GM12878 (cell line): ENCODE measurements around the gene FMC1. TPM values are rescaled to one million over a fixed set of nuclear protein-coding genes. Genes with fewer than 3 reads are reported as not detected.
A peak's percentile ranks its signal among the peaks of the same experiment; 100 is the strongest.

Experiments
- ATAC-seq: fragments of 200-7000 bp; cut with Tn5 transposase; 3 replicates; pipeline ENCODE4 v1.9.1; 2020; ENCODE audit warnings: mild to moderate bottlenecking, moderate library complexity
- BruUV-seq: library from RNA; stranded (reverse); fragments of 400-500 nt; replicated peaks from 2 replicates; lab custom pipeline; 2021; lab: Mats Ljungman, UMichigan
- CTCF ChIA-PET: fragments of 300-600 bp; sonication (Branson Sonifier 250); formaldehyde crosslinking; extraction: SDS; loops from one replicate; lab custom pipeline; 2021; ENCODE audit warnings: inconsistent platforms; lab: Yijun Ruan, JAX
- POLR2A ChIA-PET: fragments of 350-600 bp; formaldehyde crosslinking; extraction: SDS; loops from one replicate; lab custom pipeline; 2021; ENCODE audit warnings: inconsistent platforms; lab: Charles Lee
- RAD21 ChIA-PET: fragments of 300-600 bp; sonication (Branson Sonifier 250); formaldehyde crosslinking; loops from one replicate; lab custom pipeline; 2023; ENCODE audit warnings: antibody characterized with exemption; ENCODE audit not compliant: unreplicated experiment; lab: Charles Lee
- SMC1A ChIA-PET: fragments of 300-600 bp; sonication (Branson Sonifier 250); formaldehyde crosslinking; loops from one replicate; lab custom pipeline; 2023; ENCODE audit not compliant: unreplicated experiment, uncharacterized antibody; lab: Charles Lee
- DNase-seq: peaks from one replicate; pipeline ENCODE4 v3.0.0-alpha.2; 2011; ENCODE audit warnings: low read depth, low spot score
- FAIRE-seq: peaks from 3 replicates; lab custom pipeline; 2011; peaks lifted over from hg19 to GRCh38; lab: Jason Lieb, UNC
- H2AFZ ChIP-seq: 2 replicates; pipeline ENCODE4 v1.6.0; 2011; ENCODE audit warnings: low read depth, low read length, control low read depth; ENCODE audit not compliant: control insufficient read depth
- H3K27ac ChIP-seq: 2 replicates; pipeline ENCODE4 v1.5.1; 2011; ENCODE audit warnings: control low read depth; ENCODE audit not compliant: control insufficient read depth, insufficient read depth
- H3K27me3 ChIP-seq, 2 experiments: replicated peaks in 1 of 2; 2 replicates each; pipeline versions ENCODE4 v1.6.0 to v1.6.1; 2011; ENCODE audit warnings: low read length in 1 of 2; ENCODE audit not compliant: control insufficient read depth in 2 of 2, insufficient read depth in 2 of 2
- H3K36me3 ChIP-seq, 2 experiments: 2 replicates each; pipeline ENCODE4 v1.5.1; 2011; ENCODE audit warnings: low read length in 1 of 2; ENCODE audit not compliant: control insufficient read depth in 2 of 2, insufficient read depth in 2 of 2
- H3K4me1 ChIP-seq: 2 replicates; pipeline ENCODE4 v1.6.1; 2011; ENCODE audit warnings: mild to moderate bottlenecking, low read length, moderate library complexity, mixed read lengths; ENCODE audit not compliant: control insufficient read depth, insufficient read depth
- H3K4me2 ChIP-seq: 2 replicates; pipeline ENCODE4 v1.6.0; 2011; ENCODE audit warnings: control low read depth; ENCODE audit not compliant: control insufficient read depth, insufficient read depth
- H3K4me3 ChIP-seq: fragments of 200-600 bp; sonication (generic); 2 replicates; pipeline ENCODE4 v1.5.1; 2016
- H3K79me2 ChIP-seq: 2 replicates; pipeline ENCODE4 v1.6.0; 2011; ENCODE audit warnings: low read length; ENCODE audit not compliant: control insufficient read depth, insufficient read depth
- H3K9ac ChIP-seq: 2 replicates; pipeline ENCODE4 v1.8.0; 2011; ENCODE audit warnings: low read length, control low read depth, mixed read lengths; ENCODE audit not compliant: control insufficient read depth, insufficient read depth
- H3K9me3 ChIP-seq: replicated peaks from 3 replicates; pipeline ENCODE4 v1.5.1; 2011; ENCODE audit warnings: mild to moderate bottlenecking, low read length; ENCODE audit not compliant: control insufficient read depth, insufficient read depth
- H4K20me1 ChIP-seq: 2 replicates; pipeline ENCODE4 v1.6.0; 2011; ENCODE audit not compliant: control insufficient read depth, insufficient read depth
- CHD2 ChIP-seq: IDR thresholded peaks from 2 replicates; pipeline ENCODE4 v1.6.1; 2011; ENCODE audit warnings: low read depth, low read length, improper control_type of control experiment, borderline replicate concordance
- DPF2 ChIP-seq: fragments of 450-650 bp; IDR thresholded peaks from 2 replicates; pipeline ENCODE4 v1.6.1; 2017; ENCODE audit warnings: mild to moderate bottlenecking
- ETV6 ChIP-seq, 2 experiments: fragments of 450-650 bp in 1 of 2; IDR thresholded peaks in 1 of 2; conservative IDR thresholded peaks in 1 of 2; 2 replicates each; pipeline ENCODE4 v1.6.1; 2014; ENCODE audit warnings: antibody characterized with exemption in 1 of 2, borderline replicate concordance in 1 of 2, low read depth in 1 of 2, mild to moderate bottlenecking in 1 of 2, moderate library complexity in 1 of 2
- HCFC1 ChIP-seq: fragments of 150-350 bp; IDR thresholded peaks from 2 replicates; pipeline ENCODE4 v1.6.1; 2014; ENCODE audit warnings: low read length
- HSF1 ChIP-seq: fragments of 150-350 bp; IDR thresholded peaks from 2 replicates; pipeline ENCODE4 v1.6.1; 2014; ENCODE audit warnings: mild to moderate bottlenecking, low read depth, low read length
- IKZF1 ChIP-seq: fragments of 450-650 bp; conservative IDR thresholded peaks from 2 replicates; pipeline ENCODE4 v1.6.1; 2017; ENCODE audit warnings: antibody characterized with exemption, mild to moderate bottlenecking
- KAT2A ChIP-seq: conservative IDR thresholded peaks from 2 replicates; pipeline ENCODE4 v1.6.1; 2011; ENCODE audit warnings: low read depth, low read length; ENCODE audit not compliant: control insufficient read depth
- NFIC ChIP-seq: IDR thresholded peaks from 2 replicates; pipeline ENCODE4 v1.6.1; 2012; ENCODE audit warnings: low read depth, mild to moderate bottlenecking, inconsistent platforms, low read length, moderate library complexity
- PML ChIP-seq: IDR thresholded peaks from 2 replicates; pipeline ENCODE4 v1.6.1; 2012; ENCODE audit warnings: low read length, inconsistent platforms
- SIX5 ChIP-seq: IDR thresholded peaks from 2 replicates; pipeline ENCODE4 v1.6.1; 2011; ENCODE audit warnings: mild to moderate bottlenecking, low read depth, low read length, moderate library complexity; ENCODE audit not compliant: severe bottlenecking
- SMARCA5 ChIP-seq: fragments of 450-650 bp; IDR thresholded peaks from 2 replicates; pipeline ENCODE4 v1.6.1; 2017; ENCODE audit warnings: mild to moderate bottlenecking
- TAF1 ChIP-seq: IDR thresholded peaks from 2 replicates; pipeline ENCODE4 v1.6.1; 2011; ENCODE audit warnings: mild to moderate bottlenecking, low read depth, low read length, borderline replicate concordance
- TARDBP ChIP-seq: IDR thresholded peaks from 2 replicates; pipeline ENCODE4 v1.6.1; 2016; ENCODE audit warnings: borderline replicate concordance
- WRNIP1 ChIP-seq: IDR thresholded peaks from 2 replicates; pipeline ENCODE4 v1.6.1; 2011; ENCODE audit warnings: low read depth, low read length, improper control_type of control experiment, borderline replicate concordance
- WGBS: methylation state at CpG from one replicate; pipeline ENCODE4 v1.1.6; 2016; ENCODE audit warnings: low lambda C conversion rate; ENCODE audit not compliant: insufficient replicate concordance, insufficient coverage; ENCODE audit errors: missing lambda C conversion rate; 5-methylcytosine and 5-hydroxymethylcytosine counted together
- in situ Hi-C: fragments of 300-500 bp; cut with MboI; formaldehyde crosslinking; loops from 9 replicates; pipeline ENCODE4 v1.14.3; 2018; ENCODE audit warnings: mixed read lengths
- intact Hi-C: fragments of 100-400 bp; cut with micrococcal nuclease; formaldehyde crosslinking; loops from one replicate; pipeline ENCODE4 v1.14.2; 2022; ENCODE audit not compliant: unreplicated experiment
- polyA plus RNA-seq, 11 experiments: library from polyadenylated mRNA; depleted of rRNA in 4 of 11; unstranded in 6 of 11; stranded (reverse) in 5 of 11; fragments of >200 nt; fragmentation: Nextera tagmentation in 4 of 11; fragmentation: Illumina TruSeq in 1 of 11; extraction: Ambion mirVana in 4 of 11; extraction: Trizol in 1 of 11; gene quantifications; 1 replicate in 1 of 11; 2 replicates in 10 of 11; pipeline versions ENCODE4 v1.2.1 to v1.2.3, GENCODE V29; 2011 to 2016; ENCODE audit warnings: inconsistent platforms in 2 of 11, missing spikeins in 2 of 11, low read depth in 1 of 11
- total RNA-seq, 4 experiments: library from RNA; depleted of rRNA in 3 of 4; stranded (reverse); fragments of >200 nt in 3 of 4; fragmentation: Illumina TruSeq in 1 of 4; extraction: Trizol in 1 of 4; gene quantifications; 2 replicates each; pipeline versions ENCODE4 v1.2.1 to v1.2.3, GENCODE V29; 2013 to 2021

FMC1 gene
- total and polyA plus RNA-seq, 10 of the 15 experiments (the other 5 are each of a cell fraction or from before 2014, with no cell fraction given) = 4.2 to 60.4 (median 15.6) TPM

GRCh38 chr7:139358541-139359365 is 17.6 kb downstream of the FMC1 start (continued):
- 0 out of 2 replicates have a peak, but pooled peaks have one; percentile 41 for TF ChIP-seq NFIC

- H3K9ac ChIP-seq = peak within 1 kb of the TSS; percentile 100
- peak within 1 kb of the TSS; percentile 98 for H3K27ac ChIP-seq
- ATAC-seq (peak; percentile 84), FAIRE-seq (peak; percentile 72), DNase-seq (peak; percentile 94)
- peak within 1 kb of the TSS; percentile 76 for H3K4me2 ChIP-seq
- peaks cover 0 to 2% of the 10 kb centered on the region in 2 experiments; a peak in 3 of 4 replicates for H3K36me3 ChIP-seq
- in situ Hi-C loops (loop anchor here (5.0 to 25.0 kb wide), 2 partner anchors 247 to 1553 kb away; partner anchors contain the start of gene BRAF), intact Hi-C loops (loop anchor here (1.0 to 5.0 kb wide), 3 partner anchors 19 to 252 kb away; partner anchors contain the start of gene ZC3HAV1)
- no TSS peak for BruUV-seq
- ChIA-PET SMC1A (interaction anchor here (1.8 to 2.1 kb wide), 2 partner anchors 10 to 20 kb away, joined by 7 to 9 read pairs; no protein-coding TSS in a partner anchor), POLR2A (interaction anchor here (0.6 to 1.7 kb wide), 8 partner anchors 10 to 299 kb away, joined by 3 to 6 read pairs (median 4); no protein-coding TSS in a partner anchor), CTCF (interaction anchor here (0.9 to 1.4 kb wide), 3 partner anchors 15 to 285 kb away, joined by 3 to 5 read pairs (median 3); no protein-coding TSS in a partner anchor), RAD21 (interaction anchor here (0.5 to 1.6 kb wide), 4 partner anchors 14 to 1371 kb away, joined by 3 to 6 read pairs (median 4); no protein-coding TSS in a partner anchor)
- H3K4me1 ChIP-seq = no peaks in the 10 kb centered on the region
- no peaks in the 10 kb centered on the region for H3K27me3 ChIP-seq
- H4K20me1 ChIP-seq = peaks cover 5% of the 10 kb centered on the region; the same call in 1 of the 2 replicates
- H3K9me3 ChIP-seq = no peaks in the 10 kb centered on the region
- peak within 1 kb of the TSS; percentile 94 for H2AFZ ChIP-seq
- 1% methylated on average over 90 of the region's 98 CpGs for WGBS
- peaks cover 63% of the 10 kb centered on the region for H3K79me2 ChIP-seq
- H3K4me3 ChIP-seq = peak within 1 kb of the TSS; percentile 95
- TF ChIP-seq ETV6 (conservative IDR thresholded peaks at IDR 0.05 in 1 of 2, IDR thresholded peaks at IDR 0.05 in 1 of 2; ENCODE audit: borderline replicate concordance in 1 of 2, low read depth in 1 of 2) (no peak), WRNIP1 (no peak), IKZF1 (peak; percentile 87), TARDBP (no peak; the same call in 1 of the 2 replicates), DPF2 (peak; percentile 65), HCFC1 (peak; percentile 43; the same call in 1 of the 2 replicates), TAF1 (peak; percentile 95), SMARCA5 (peak; percentile 55), KAT2A (no peak), PML (peak; percentile 99), CHD2 (peak; percentile 100), HSF1 (no peak), SIX5 (peak; percentile 37)
Observed at GRCh38 chr7:139359366-139360209, 18.5 kb downstream of the FMC1 start, which contains the start of gene LUC7L2. TSS of gene LUC7L2 (plus strand) at chr7:139359894. CDS start at chr7:139360262, 368 bp downstream.
